Stimulated activated memory B cell treated with anti-CD40 and anti-IgM and Interleukin-4, amounts not matched to agents 10 μg/mL and 1 μg/mL and 100 μg/mL, for 72 hours (primary cell): ENCODE data around the gene ASXL2.
A peak's percentile ranks its signal among the peaks of the same experiment; 100 is the strongest.
"Not testable (repeated sequence)": the region's sequence is repeated elsewhere in the genome, so short reads cannot be mapped to it uniquely, and the experiment has no call there.

ENCODE experiments used
- ATAC-seq: fragments of 150-1000 bp; cut with Tn5 transposase; 2 replicates; pipeline ENCODE4 v1.10.0; 2021
- H3K27ac Mint-ChIP-seq: one replicate; pipeline ENCODE4 v1.8.0; 2022; ENCODE audit warnings: mild to moderate bottlenecking, mixed read lengths
- H3K27me3 Mint-ChIP-seq: one replicate; pipeline ENCODE4 v1.8.0; 2022; ENCODE audit warnings: mixed read lengths
- H3K36me3 Mint-ChIP-seq: one replicate; pipeline ENCODE4 v1.8.0; 2022; ENCODE audit warnings: mixed read lengths
- H3K4me1 Mint-ChIP-seq: one replicate; pipeline ENCODE4 v1.8.0; 2022; ENCODE audit warnings: mixed read lengths
- H3K4me3 Mint-ChIP-seq: one replicate; pipeline ENCODE4 v1.8.0; 2022; ENCODE audit warnings: mild to moderate bottlenecking, moderate library complexity, mixed read lengths
- H3K9me3 Mint-ChIP-seq: one replicate; pipeline ENCODE4 v1.8.0; 2022; ENCODE audit warnings: mixed read lengths

The ASXL2 gene

GRCh38 chr2:25899404-25899970 is 21.2 kb upstream of the ASXL2 start:
- H3K27ac Mint-ChIP-seq = no peak overlapping the region
- H3K36me3 Mint-ChIP-seq = no peaks in the 10 kb centered on the region
- no peaks in the 10 kb centered on the region for H3K27me3 Mint-ChIP-seq
- no peaks in the 10 kb centered on the region for H3K9me3 Mint-ChIP-seq
- peaks cover 6% of the 10 kb centered on the region for H3K4me1 Mint-ChIP-seq
- ATAC-seq = no peak
- no peak overlapping the region for H3K4me3 Mint-ChIP-seq

GRCh38 chr2:25897506-25897905 is 19.2 kb upstream of the ASXL2 start:
- Mint-ChIP-seq H3K9me3 (no peaks in the 10 kb centered on the region), H3K27ac (no peak overlapping the region), H3K27me3 (no peaks in the 10 kb centered on the region), H3K4me1 (peaks cover 6% of the 10 kb centered on the region), H3K36me3 (no peaks in the 10 kb centered on the region), H3K4me3 (no peak overlapping the region)
- ATAC-seq = peak; percentile 61

GRCh38 chr2:25896308-25896707 is 18.0 kb upstream of the ASXL2 start:
- H3K4me1 Mint-ChIP-seq, H3K27me3 Mint-ChIP-seq, H3K4me3 Mint-ChIP-seq, H3K9me3 Mint-ChIP-seq, ATAC-seq, H3K27ac Mint-ChIP-seq, H3K36me3 Mint-ChIP-seq: not testable (repeated sequence)

GRCh38 chr2:25895610-25896009 is 17.3 kb upstream of the ASXL2 start:
- H3K36me3 Mint-ChIP-seq = no peaks in the 10 kb centered on the region
- H3K27me3 Mint-ChIP-seq = no peaks in the 10 kb centered on the region
- no peak for ATAC-seq
- no peak overlapping the region for H3K4me3 Mint-ChIP-seq
- H3K4me1 Mint-ChIP-seq = peaks cover 6% of the 10 kb centered on the region
- no peak overlapping the region for H3K27ac Mint-ChIP-seq
- no peaks in the 10 kb centered on the region for H3K9me3 Mint-ChIP-seq

- H3K9me3 Mint-ChIP-seq = no peaks in the 10 kb centered on the region
These were observed 16.7 kb upstream of the ASXL2 start for GRCh38 chr2:25895018-25895417.

GRCh38 chr2:25894135-25894830 is 16.0 kb upstream of the ASXL2 start:
- Mint-ChIP-seq H3K9me3 (no peaks in the 10 kb centered on the region), H3K4me1 (peaks cover 6% of the 10 kb centered on the region), H3K36me3 (no peaks in the 10 kb centered on the region), H3K27ac (no peak overlapping the region), H3K27me3 (no peaks in the 10 kb centered on the region), H3K4me3 (no peak overlapping the region)
- ATAC-seq = no peak

More at GRCh38 chr2:25895018-25895417, 16.7 kb upstream of the ASXL2 start:
- ATAC-seq = no peak
- no peak overlapping the region for H3K27ac Mint-ChIP-seq
- no peak overlapping the region for H3K4me3 Mint-ChIP-seq
- H3K27me3 Mint-ChIP-seq = no peaks in the 10 kb centered on the region
- peaks cover 6% of the 10 kb centered on the region for H3K4me1 Mint-ChIP-seq
- H3K36me3 Mint-ChIP-seq = no peaks in the 10 kb centered on the region

- Mint-ChIP-seq H3K4me1 (no peaks in the 10 kb centered on the region), H3K9me3 (no peaks in the 10 kb centered on the region), H3K27ac (no peak overlapping the region), H3K4me3 (no peak overlapping the region), H3K36me3 (no peaks in the 10 kb centered on the region), H3K27me3 (no peaks in the 10 kb centered on the region)
- no peak for ATAC-seq
These were observed 13.4 kb upstream of the ASXL2 start for GRCh38 chr2:25891672-25892071.

- ATAC-seq = no peak
- H3K4me1 Mint-ChIP-seq = no peaks in the 10 kb centered on the region
- H3K9me3 Mint-ChIP-seq = no peaks in the 10 kb centered on the region
- H3K27me3 Mint-ChIP-seq = peaks cover 9% of the 10 kb centered on the region
- no peak overlapping the region for H3K27ac Mint-ChIP-seq
- H3K4me3 Mint-ChIP-seq = no peak overlapping the region
- H3K36me3 Mint-ChIP-seq = no peaks in the 10 kb centered on the region
These were observed 9.4 kb upstream of the ASXL2 start for GRCh38 chr2:25887624-25888242.

- peaks cover 9% of the 10 kb centered on the region for H3K27me3 Mint-ChIP-seq
- H3K9me3 Mint-ChIP-seq = no peaks in the 10 kb centered on the region
- no peaks in the 10 kb centered on the region for H3K4me1 Mint-ChIP-seq
- no peak for ATAC-seq
- H3K36me3 Mint-ChIP-seq = no peaks in the 10 kb centered on the region
- H3K27ac Mint-ChIP-seq = no peak overlapping the region
- H3K4me3 Mint-ChIP-seq = no peak overlapping the region
These were observed 7.6 kb upstream of the ASXL2 start for GRCh38 chr2:25885933-25886332.

GRCh38 chr2:25881764-25882163 is 3.5 kb upstream of the ASXL2 start:
- Mint-ChIP-seq H3K27me3 (peaks cover 9% of the 10 kb centered on the region), H3K27ac (no peak overlapping the region), H3K9me3 (no peaks in the 10 kb centered on the region), H3K4me3 (no peak overlapping the region), H3K4me1 (peaks cover 13% of the 10 kb centered on the region), H3K36me3 (no peaks in the 10 kb centered on the region)
- ATAC-seq = no peak

- H3K9me3 Mint-ChIP-seq = no peaks in the 10 kb centered on the region
- peaks cover 5% of the 10 kb centered on the region for H3K36me3 Mint-ChIP-seq
- no peaks in the 10 kb centered on the region for H3K27me3 Mint-ChIP-seq
- peak overlapping the region; percentile 91 for H3K4me3 Mint-ChIP-seq
- peak overlapping the region; percentile 93 for H3K27ac Mint-ChIP-seq
- H3K4me1 Mint-ChIP-seq = peaks cover 29% of the 10 kb centered on the region
- no peak for ATAC-seq
These were observed 945 bp upstream of the ASXL2 start for GRCh38 chr2:25879133-25879730.

- peak overlapping the region; percentile 93 for H3K27ac Mint-ChIP-seq
- H3K4me3 Mint-ChIP-seq = peak overlapping the region; percentile 91
These were observed 591 bp downstream of the ASXL2 start for GRCh38 chr2:25877431-25878360.

GRCh38 chr2:25872134-25872533 is 6.2 kb downstream of the ASXL2 start:
- H3K9me3 Mint-ChIP-seq = no peaks in the 10 kb centered on the region
- peaks cover 26% of the 10 kb centered on the region for H3K36me3 Mint-ChIP-seq
- no peaks in the 10 kb centered on the region for H3K27me3 Mint-ChIP-seq
- ATAC-seq = no peak
- H3K4me3 Mint-ChIP-seq = no peak overlapping the region
- peaks cover 38% of the 10 kb centered on the region for H3K4me1 Mint-ChIP-seq
- no peak overlapping the region for H3K27ac Mint-ChIP-seq

More at GRCh38 chr2:25877431-25878360, 591 bp downstream of the ASXL2 start:
- Mint-ChIP-seq H3K9me3 (no peaks in the 10 kb centered on the region), H3K36me3 (peaks cover 11% of the 10 kb centered on the region), H3K27me3 (no peaks in the 10 kb centered on the region), H3K4me1 (peaks cover 36% of the 10 kb centered on the region)
- ATAC-seq = peak; percentile 72

- Mint-ChIP-seq H3K9me3 (no peaks in the 10 kb centered on the region), H3K27me3 (no peaks in the 10 kb centered on the region), H3K4me1 (peaks cover 19% of the 10 kb centered on the region), H3K36me3 (peaks cover 22% of the 10 kb centered on the region), H3K27ac (no peak overlapping the region), H3K4me3 (no peak overlapping the region)
- ATAC-seq = no peak
These were observed 10.8 kb downstream of the ASXL2 start for GRCh38 chr2:25867396-25868003.
